ENCODE measurements around the gene RGS12. TPM values are rescaled to one million over a fixed set of nuclear protein-coding genes. Genes with fewer than 3 reads are reported as not detected.

Gene RGS12
- total RNA-seq, 1 donor from 2014 or later: 59.5 TPM

GRCh38 chr4:3291411-3291968 lies 1.3 kb upstream of the RGS12 start:
- no peak for TF ChIP-seq CTCF (IDR thresholded peaks at IDR 0.05)
- Histone ChIP-seq H3K36me3 (no peaks in the 10 kb centered on the region), H3K27me3 (ENCODE audit: low read depth) (peaks cover 6% of the 10 kb centered on the region), H3K4me1 (peaks cover 30% of the 10 kb centered on the region), H3K9me3 (no peaks in the 10 kb centered on the region), H3K4me3 (peak overlapping the region; percentile 82), H3K27ac (peak overlapping the region; percentile 93)
- intact Hi-C loops (cut with DNase I): no loop called here
- DNase-seq (peak; percentile 72), ATAC-seq (peak; percentile 21 to 49)

- H3K9me3 ChIP-seq: no peaks in the 10 kb centered on the region
- H3K36me3 ChIP-seq: no peaks in the 10 kb centered on the region
- intact Hi-C loops (cut with DNase I): no loop called here
- ATAC-seq (peak; percentile 84 to 91), DNase-seq (peak; percentile 82)
- peaks cover 26% of the 10 kb centered on the region for H3K4me1 ChIP-seq
- peak overlapping the region; percentile 93 for H3K27ac ChIP-seq
- peak overlapping the region; percentile 82 for H3K4me3 ChIP-seq
- TF ChIP-seq CTCF (IDR thresholded peaks at IDR 0.05): no peak
- H3K27me3 ChIP-seq (ENCODE audit: low read depth): peaks cover 2% of the 10 kb centered on the region
These were observed 751 bp upstream of the RGS12 start for GRCh38 chr4:3291969-3292570.

- DNase-seq (no peak), ATAC-seq (no peak)
- H3K4me1 ChIP-seq: peaks cover 22% of the 10 kb centered on the region
- H3K27ac ChIP-seq: peak overlapping the region; percentile 76
- H3K9me3 ChIP-seq: no peaks in the 10 kb centered on the region
- peak overlapping the region; percentile 61 for H3K4me3 ChIP-seq
- intact Hi-C loops (cut with DNase I): no loop called here
- no peak for TF ChIP-seq CTCF (IDR thresholded peaks at IDR 0.05)
- H3K36me3 ChIP-seq: no peaks in the 10 kb centered on the region
- no peaks in the 10 kb centered on the region for H3K27me3 ChIP-seq (ENCODE audit: low read depth)
These were observed 875 bp downstream of the RGS12 start for GRCh38 chr4:3293401-3294391.

GRCh38 chr4:3294401-3295241 lies 1.8 kb downstream of the RGS12 start:
- intact Hi-C loops (cut with DNase I): no loop called here
- ATAC-seq (no peak), DNase-seq (no peak)
- no peak for TF ChIP-seq CTCF (IDR thresholded peaks at IDR 0.05)
- Histone ChIP-seq H3K27ac (peak overlapping the region; percentile 76), H3K4me1 (peaks cover 29% of the 10 kb centered on the region), H3K4me3 (peak overlapping the region; percentile 61), H3K36me3 (no peaks in the 10 kb centered on the region), H3K27me3 (ENCODE audit: low read depth) (no peaks in the 10 kb centered on the region), H3K9me3 (no peaks in the 10 kb centered on the region)
